Keratinocyte (primary cell): ENCODE data around the gene SLC66A2. TPM values are rescaled to one million over a fixed set of nuclear protein-coding genes. Genes with fewer than 3 reads are reported as not detected.

Experiments used
- DNase-seq: peaks from one replicate; pipeline ENCODE4 v3.0.0-alpha.2; 2011; ENCODE audit warnings: low read depth, missing footprints, low spot score
- FAIRE-seq: peaks from 2 replicates; lab custom pipeline; 2011; peaks lifted over from hg19 to GRCh38; lab: Jason Lieb, UNC
- H2AFZ ChIP-seq: 2 replicates; pipeline ENCODE4 v1.6.0; 2012; ENCODE audit warnings: low read length, control low read depth, inconsistent platforms; ENCODE audit not compliant: control insufficient read depth
- H3K27ac ChIP-seq: 2 replicates; pipeline ENCODE4 v1.5.1; 2011; ENCODE audit warnings: low read length; ENCODE audit not compliant: control insufficient read depth, insufficient read depth
- H3K27me3 ChIP-seq: 3 replicates; pipeline ENCODE4 v1.6.0; 2011; ENCODE audit warnings: low read length; ENCODE audit not compliant: control insufficient read depth, insufficient read depth; ENCODE audit errors: extremely low read depth
- H3K36me3 ChIP-seq, 2 experiments: 2 replicates in 1 of 2; 3 replicates in 1 of 2; pipeline ENCODE4 v1.5.1; 2011; ENCODE audit warnings: low read length in 2 of 2, mild to moderate bottlenecking in 1 of 2; ENCODE audit not compliant: control insufficient read depth in 2 of 2, insufficient read depth in 2 of 2; ENCODE audit errors: extremely low read depth in 1 of 2
- H3K4me1 ChIP-seq: 3 replicates; pipeline ENCODE4 v1.5.1; 2011; ENCODE audit warnings: low read length; ENCODE audit not compliant: control insufficient read depth, insufficient read depth; ENCODE audit errors: extremely low read depth
- H3K4me2 ChIP-seq: 3 replicates; pipeline ENCODE4 v1.6.0; 2011; ENCODE audit warnings: low read depth, low read length; ENCODE audit not compliant: control insufficient read depth, insufficient read depth; ENCODE audit errors: extremely low read depth
- H3K4me3 ChIP-seq, 3 experiments: fragments of 200-600 bp in 1 of 3; sonication (generic) in 1 of 3; 2 replicates in 2 of 3; 3 replicates in 1 of 3; pipeline ENCODE4 v1.5.1; 2011 to 2016; ENCODE audit warnings: low read length in 3 of 3, mild to moderate bottlenecking in 3 of 3, control low read depth in 2 of 3, inconsistent platforms in 1 of 3, low read depth in 1 of 3, mixed read lengths in 1 of 3, mixed run types in 1 of 3, moderate library complexity in 1 of 3; ENCODE audit not compliant: control insufficient read depth in 2 of 3, insufficient read depth in 2 of 3; ENCODE audit errors: extremely low read depth in 1 of 3
- H3K79me2 ChIP-seq: 2 replicates; pipeline ENCODE4 v1.6.0; 2012; ENCODE audit warnings: low read length; ENCODE audit not compliant: control insufficient read depth, insufficient read depth
- H3K9ac ChIP-seq: 3 replicates; pipeline ENCODE4 v1.6.0; 2011; ENCODE audit warnings: low read length; ENCODE audit not compliant: control insufficient read depth, insufficient read depth; ENCODE audit errors: extremely low read depth
- H3K9me1 ChIP-seq: 3 replicates; pipeline ENCODE4 v1.6.0; 2011; ENCODE audit warnings: low read length; ENCODE audit not compliant: control insufficient read depth, insufficient read depth; ENCODE audit errors: extremely low read depth
- H3K9me3 ChIP-seq: 2 replicates; pipeline ENCODE4 v1.5.1; 2012; ENCODE audit warnings: low read depth, low read length; ENCODE audit not compliant: control insufficient read depth
- H4K20me1 ChIP-seq: 3 replicates; pipeline ENCODE4 v1.6.0; 2011; ENCODE audit warnings: low read length; ENCODE audit not compliant: control insufficient read depth, insufficient read depth; ENCODE audit errors: extremely low read depth
- CTCF ChIP-seq, 3 experiments: IDR thresholded peaks in 1 of 3; conservative IDR thresholded peaks in 1 of 3; optimal IDR thresholded peaks in 1 of 3; 2 replicates in 2 of 3; 3 replicates in 1 of 3; pipeline versions ENCODE3 to v1.5.1; 2011; ENCODE audit warnings: low read length in 3 of 3, mild to moderate bottlenecking in 3 of 3, moderate library complexity in 2 of 3, control low read depth in 1 of 3, inconsistent platforms in 1 of 3; ENCODE audit not compliant: insufficient read depth in 2 of 3; ENCODE audit errors: extremely low read depth in 1 of 3
- EZH2 ChIP-seq: IDR thresholded peaks from one replicate; pipeline ENCODE4 v1.6.1; 2012; ENCODE audit warnings: inconsistent platforms, mild to moderate bottlenecking, low read length, moderate library complexity
- dilution Hi-C: fragments of 300-500 bp; cut with MboI; formaldehyde crosslinking; loops from one replicate; pipeline ENCODE4 v1.7.0; 2020; ENCODE audit warnings: low sequenced_read_pairs; ENCODE audit not compliant: extremely low pct_ligation_motif_present
- polyA plus RNA-seq, 5 experiments: library from polyadenylated mRNA; depleted of rRNA in 3 of 5; stranded (reverse) in 3 of 5; stranded (forward) in 1 of 5; unstranded in 1 of 5; fragments of >200 nt; gene quantifications; 1 replicate in 1 of 5; 2 replicates in 3 of 5; 3 replicates in 1 of 5; pipeline versions ENCODE4 v1.2.1 to v1.2.3, GENCODE V29; 2011 to 2012; ENCODE audit warnings: missing spikeins in 2 of 5, low read depth in 1 of 5, low replicate concordance in 1 of 5

The SLC66A2 gene
- polyA plus RNA-seq, 1 donor (not counting 4 experiments of a cell fraction or from before 2014, with no cell fraction given), result 16.3 TPM

DNA sequence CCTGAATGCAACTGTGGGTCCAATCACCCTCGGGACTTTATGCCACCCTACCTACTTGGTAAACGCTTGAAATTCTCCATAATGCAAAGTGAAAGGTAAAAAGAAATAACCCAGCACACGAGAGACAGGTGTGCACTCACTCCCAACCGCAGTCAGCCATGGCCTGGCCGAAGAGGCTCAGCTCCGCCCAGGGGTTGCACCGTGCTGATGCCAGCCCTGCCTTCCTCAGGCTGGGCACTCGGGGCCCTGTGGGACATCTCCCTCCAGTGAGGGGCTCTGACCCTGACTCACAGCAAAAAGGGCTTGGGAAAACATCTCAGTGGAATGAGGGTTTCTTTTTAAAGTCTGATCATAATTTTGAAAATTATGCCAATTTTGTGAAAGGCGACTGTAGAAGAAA lies 13.3 kb downstream of the SLC66A2 start:
- dilution Hi-C loops, result no loop called here
- Histone ChIP-seq H3K79me2 (peaks cover 90% of the 10 kb centered on the region), H3K4me1 (peaks cover 6% of the 10 kb centered on the region)

GRCh38 chr18:79937103-79937860 lies 14.2 kb downstream of the SLC66A2 start:
- H3K79me2 ChIP-seq, result peaks cover 92% of the 10 kb centered on the region
- dilution Hi-C loops, result no loop called here
- H3K4me2 ChIP-seq, result no peak overlapping the region
- peaks cover 9% of the 10 kb centered on the region for H3K9me3 ChIP-seq
- no peak overlapping the region for H3K9ac ChIP-seq
- no peaks in the 10 kb centered on the region for H3K27me3 ChIP-seq
- peaks cover 5% of the 10 kb centered on the region for H4K20me1 ChIP-seq
- peaks cover 6% of the 10 kb centered on the region for H3K4me1 ChIP-seq
- DNase-seq, result no peak
- no peak overlapping the region for H2AFZ ChIP-seq
- H3K27ac ChIP-seq, result no peak overlapping the region
- no peaks in the 10 kb centered on the region for H3K9me1 ChIP-seq
- no peak for FAIRE-seq
- H3K36me3 ChIP-seq, result peaks cover 22 to 27% of the 10 kb centered on the region in 2 experiments
- no peak overlapping the region for H3K4me3 ChIP-seq
- TF ChIP-seq CTCF (optimal IDR thresholded peaks at IDR 0.05 in 1 of 3, IDR thresholded peaks at IDR 0.05 in 1 of 3, conservative IDR thresholded peaks at IDR 0.05 in 1 of 3; ENCODE audit: extremely low read depth in 1 of 3, insufficient read depth in 2 of 3, low read length in 3 of 3), result no peak
- TF ChIP-seq EZH2, result no peak

More for the DNA sequence above, 13.3 kb downstream of the SLC66A2 start:
- H4K20me1 ChIP-seq, result peaks cover 5% of the 10 kb centered on the region
- H3K9ac ChIP-seq, result no peak overlapping the region
- H3K27me3 ChIP-seq, result no peaks in the 10 kb centered on the region
- H3K4me2 ChIP-seq, result no peak overlapping the region
- no peak for DNase-seq
- TF ChIP-seq CTCF (optimal IDR thresholded peaks at IDR 0.05 in 1 of 3, IDR thresholded peaks at IDR 0.05 in 1 of 3, conservative IDR thresholded peaks at IDR 0.05 in 1 of 3; ENCODE audit: extremely low read depth in 1 of 3, insufficient read depth in 2 of 3, low read length in 3 of 3) (no peak), EZH2 (no peak)
- no peaks in the 10 kb centered on the region for H3K9me1 ChIP-seq
- no peak overlapping the region for H2AFZ ChIP-seq
- H3K27ac ChIP-seq, result no peak overlapping the region
- peaks cover 9% of the 10 kb centered on the region for H3K9me3 ChIP-seq
- H3K4me3 ChIP-seq, result no peak overlapping the region
- FAIRE-seq, result no peak
- H3K36me3 ChIP-seq, result peaks cover 28 to 35% of the 10 kb centered on the region in 2 experiments
